ENCODE measurements around the gene MREG.

The MREG gene

DNA sequence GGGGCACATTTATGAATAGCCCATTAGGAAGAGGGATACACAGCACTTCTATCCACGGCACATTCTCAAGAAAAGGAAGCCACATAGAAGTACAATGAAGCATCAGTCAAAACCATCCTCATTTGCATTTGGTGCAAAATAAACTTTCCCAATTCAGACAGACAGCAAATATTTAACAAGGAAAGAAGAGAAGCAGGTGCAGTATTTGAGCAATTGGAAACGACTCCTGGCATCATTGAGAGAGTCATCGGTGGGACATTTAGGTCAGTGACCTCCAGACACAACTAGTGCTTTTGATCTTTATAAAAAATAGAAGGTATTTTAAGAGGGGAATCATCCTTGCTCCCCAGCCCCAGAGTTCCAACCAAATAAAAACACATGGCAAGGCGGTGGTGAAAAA lies 118.0 kb downstream of the MREG start:
- DNase-seq (ENCODE audit: low read depth, low spot score): no peak

All from activated naive CD8-positive, alpha-beta T cell treated with anti-CD3 and anti-CD28 coated beads, Interleukin-2, amount 50 U/mL, for 16 hours (primary cell).